ENCODE data around the gene XIRP1.

The XIRP1 gene

GRCh38 chr3:39146083-39146501 lies 46.3 kb downstream of the XIRP1 start:
- ATAC-seq: no peak
- TF ChIP-seq BACH2 (CRISPR knock-in tag; IDR thresholded peaks at IDR 0.05; ENCODE audit: borderline replicate concordance) (no peak), ZC3H10 (CRISPR knock-in tag; IDR thresholded peaks at IDR 0.05) (no peak), CSRNP3 (CRISPR knock-in tag; IDR thresholded peaks at IDR 0.05) (no peak), ZNF565 (CRISPR knock-in tag; conservative IDR thresholded peaks at IDR 0.05; ENCODE audit: low read depth) (no peak), OSR1 (CRISPR knock-in tag; IDR thresholded peaks at IDR 0.05) (no peak)

GRCh38 chr3:39144748-39145380 lies 47.5 kb downstream of the XIRP1 start:
- TF ChIP-seq POU6F1 (CRISPR knock-in tag; IDR thresholded peaks at IDR 0.05; ENCODE audit: borderline replicate concordance, low read depth) (no peak), SNAI2 (CRISPR knock-in tag; IDR thresholded peaks at IDR 0.05) (no peak), CSDC2 (CRISPR knock-in tag; IDR thresholded peaks at IDR 0.05) (no peak), GLIS3 (CRISPR knock-in tag; IDR thresholded peaks at IDR 0.05) (no peak), PATZ1 (CRISPR knock-in tag; IDR thresholded peaks at IDR 0.05; ENCODE audit: borderline replicate concordance) (no peak), ZC3H10 (CRISPR knock-in tag; IDR thresholded peaks at IDR 0.05) (no peak), ZNF8 (CRISPR knock-in tag; IDR thresholded peaks at IDR 0.05) (no peak), TCF4 (CRISPR knock-in tag; IDR thresholded peaks at IDR 0.05; ENCODE audit: borderline replicate concordance) (no peak), PPARA (CRISPR knock-in tag; IDR thresholded peaks at IDR 0.05; ENCODE audit: borderline replicate concordance) (no peak), TOX (CRISPR knock-in tag; IDR thresholded peaks at IDR 0.05; ENCODE audit: borderline replicate concordance) (no peak)
- ATAC-seq: no peak

- ATAC-seq: no peak
- TF ChIP-seq SNAI2 (CRISPR knock-in tag; IDR thresholded peaks at IDR 0.05): no peak
- TF ChIP-seq ZNF70 (CRISPR knock-in tag; IDR thresholded peaks at IDR 0.05): no peak
- no peak for TF ChIP-seq TSHZ2 (CRISPR knock-in tag; IDR thresholded peaks at IDR 0.05)
- TF ChIP-seq TOX (CRISPR knock-in tag; IDR thresholded peaks at IDR 0.05; ENCODE audit: borderline replicate concordance): no peak
- TF ChIP-seq ESRRG (CRISPR knock-in tag; IDR thresholded peaks at IDR 0.05): no peak
- TF ChIP-seq RARB (CRISPR knock-in tag; IDR thresholded peaks at IDR 0.05): no peak
- no peak for TF ChIP-seq ZFP3 (CRISPR knock-in tag; IDR thresholded peaks at IDR 0.05)
- TF ChIP-seq CSRNP3 (CRISPR knock-in tag; IDR thresholded peaks at IDR 0.05): no peak
- no peak for TF ChIP-seq ARNTL (CRISPR knock-in tag; IDR thresholded peaks at IDR 0.05; ENCODE audit: borderline replicate concordance, low read depth)
- TF ChIP-seq ZC3H10 (CRISPR knock-in tag; IDR thresholded peaks at IDR 0.05): no peak
- TF ChIP-seq CREB5 (CRISPR knock-in tag; IDR thresholded peaks at IDR 0.05; ENCODE audit: low read depth): no peak
- no peak for TF ChIP-seq ZNF565 (CRISPR knock-in tag; conservative IDR thresholded peaks at IDR 0.05; ENCODE audit: low read depth)
- TF ChIP-seq PATZ1 (CRISPR knock-in tag; IDR thresholded peaks at IDR 0.05; ENCODE audit: borderline replicate concordance): no peak
- TF ChIP-seq POU6F1 (CRISPR knock-in tag; IDR thresholded peaks at IDR 0.05; ENCODE audit: borderline replicate concordance, low read depth): no peak
- TF ChIP-seq OSR1 (CRISPR knock-in tag; IDR thresholded peaks at IDR 0.05): no peak
- TF ChIP-seq ZFP30 (CRISPR knock-in tag; IDR thresholded peaks at IDR 0.05): no peak
- TF ChIP-seq BACH2 (CRISPR knock-in tag; IDR thresholded peaks at IDR 0.05; ENCODE audit: borderline replicate concordance): no peak
Measured at GRCh38 chr3:39144095-39144747, 48.2 kb downstream of the XIRP1 start.
